Activated naive CD8-positive, alpha-beta T cell treated with anti-CD3 and anti-CD28 coated beads, Interleukin-2, amount 10 ng/mL, durations not matched to agents 7 days and 5 days (primary cell): Measurements from ENCODE around the gene APBA1. TPM values are rescaled to one million over a fixed set of nuclear protein-coding genes. Genes with fewer than 3 reads are reported as not detected.

ENCODE experiments used
- ATAC-seq: fragments of 150-1000 bp; cut with Tn5 transposase; one replicate; pipeline ENCODE4 v1.10.0; 2021; ENCODE audit warnings: low read depth, moderate library complexity
- POLR2A ChIA-PET: fragments of 350-600 bp; sonication (Branson Sonifier 250); formaldehyde crosslinking; loops from one replicate; lab custom pipeline; 2021; ENCODE audit warnings: antibody characterized with exemption; lab: Charles Lee
- DNase-seq: peaks from one replicate; pipeline ENCODE4 v3.0.0; 2021
- H3K27ac Mint-ChIP-seq: one replicate; pipeline ENCODE4 v1.8.0; 2022; ENCODE audit warnings: mild to moderate bottlenecking, mixed read lengths
- H3K27me3 Mint-ChIP-seq: one replicate; pipeline ENCODE4 v1.8.0; 2022; ENCODE audit warnings: mild to moderate bottlenecking, moderate library complexity, mixed read lengths
- H3K36me3 Mint-ChIP-seq: one replicate; pipeline ENCODE4 v1.8.0; 2021; ENCODE audit warnings: mild to moderate bottlenecking, mixed read lengths
- H3K4me1 Mint-ChIP-seq: one replicate; pipeline ENCODE4 v1.8.0; 2021; ENCODE audit warnings: mixed read lengths
- H3K4me3 Mint-ChIP-seq: one replicate; pipeline ENCODE4 v1.8.0; 2022; ENCODE audit warnings: mild to moderate bottlenecking, moderate library complexity, mixed read lengths
- H3K9me3 Mint-ChIP-seq: one replicate; pipeline ENCODE4 v1.8.0; 2021; ENCODE audit warnings: mixed read lengths
- total RNA-seq, 2 experiments: library from RNA; stranded (reverse); gene quantifications; one replicate each; pipeline ENCODE4 v1.2.3, GENCODE V29; 2021

APBA1 gene
- under 1 TPM; 0.11 TPM for total RNA-seq

DNA sequence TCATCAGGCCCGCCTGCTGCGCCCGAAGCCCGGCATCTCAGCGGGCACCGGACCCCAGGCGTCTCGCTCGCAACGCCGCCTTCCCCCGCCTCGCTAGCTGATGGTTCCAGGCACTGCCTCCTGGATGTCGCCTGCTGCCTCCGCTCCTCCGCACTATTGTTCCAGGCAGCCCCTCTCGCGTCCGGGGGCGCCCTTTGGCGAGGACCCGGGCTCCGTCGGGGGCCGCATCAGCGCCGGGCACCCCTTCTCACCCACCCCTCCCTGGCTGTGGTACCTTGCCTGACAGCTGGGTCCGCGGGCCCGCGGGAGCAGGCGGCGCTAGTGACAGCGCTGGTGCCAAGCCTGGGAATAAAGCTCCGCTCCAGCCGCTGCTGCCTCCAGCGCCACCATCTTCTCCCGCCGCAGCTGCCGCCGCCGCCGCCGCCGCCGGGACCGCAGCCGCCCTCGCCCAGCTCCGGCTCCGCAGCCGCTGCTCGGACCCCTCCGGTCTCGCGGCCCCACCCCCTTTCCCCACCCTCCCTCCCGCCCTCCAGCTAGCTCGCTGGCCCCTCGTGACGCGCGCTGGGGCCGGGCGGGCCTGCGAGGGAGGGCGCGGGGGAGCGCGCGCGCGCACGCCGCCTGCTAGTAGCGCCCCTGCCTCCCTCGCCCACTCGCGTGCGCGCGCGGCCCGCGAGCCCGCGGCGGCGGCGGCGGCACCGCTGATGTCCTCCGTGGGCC lies at the start of gene APBA1:
APBA1 (minus strand) TSS at position 493 of the 717 bp plus-strand sequence.
- peak; percentile 40 for ATAC-seq
- no peak within 1 kb of the TSS for H3K27ac Mint-ChIP-seq
- no peaks in the 10 kb centered on the region for H3K36me3 Mint-ChIP-seq
- peaks cover 37% of the 10 kb centered on the region for H3K27me3 Mint-ChIP-seq
- peak; percentile 65 for DNase-seq
- H3K4me3 Mint-ChIP-seq, result peak within 1 kb of the TSS; percentile 79
- POLR2A ChIA-PET, result no interaction called here
- H3K4me1 Mint-ChIP-seq, result peaks cover 4% of the 10 kb centered on the region
- H3K9me3 Mint-ChIP-seq, result no peaks in the 10 kb centered on the region

DNA sequence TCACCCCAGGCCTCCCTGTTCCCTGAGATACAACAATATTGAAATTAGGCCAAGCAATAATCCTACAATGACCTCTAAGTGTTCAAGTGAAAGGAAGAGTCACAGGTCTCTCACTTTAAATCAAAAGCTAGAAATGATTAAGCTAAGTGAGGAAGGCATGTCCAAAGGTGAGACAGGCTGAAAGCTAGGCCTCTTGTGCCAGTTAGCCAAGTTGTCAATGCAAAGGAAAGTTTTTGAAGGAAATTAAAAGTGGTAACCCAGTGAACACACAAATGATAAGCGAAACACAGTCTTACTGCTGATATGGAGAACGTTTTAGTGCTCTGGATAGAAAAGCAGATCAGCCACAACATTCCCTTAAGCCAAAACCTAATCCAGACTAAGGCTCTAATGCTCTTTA lies 47.8 kb upstream of the APBA1 start:
- DNase-seq (no peak), ATAC-seq (no peak)
- Mint-ChIP-seq H3K4me1 (no peaks in the 10 kb centered on the region), H3K4me3 (no peak overlapping the region), H3K9me3 (no peaks in the 10 kb centered on the region), H3K36me3 (peaks cover 50% of the 10 kb centered on the region), H3K27ac (no peak overlapping the region), H3K27me3 (no peaks in the 10 kb centered on the region)
- POLR2A ChIA-PET, result interaction anchor here (1.0 kb wide), 1 partner anchor 40 kb away, joined by 3 read pairs; the partner anchor contains the start of gene PTAR1

DNA sequence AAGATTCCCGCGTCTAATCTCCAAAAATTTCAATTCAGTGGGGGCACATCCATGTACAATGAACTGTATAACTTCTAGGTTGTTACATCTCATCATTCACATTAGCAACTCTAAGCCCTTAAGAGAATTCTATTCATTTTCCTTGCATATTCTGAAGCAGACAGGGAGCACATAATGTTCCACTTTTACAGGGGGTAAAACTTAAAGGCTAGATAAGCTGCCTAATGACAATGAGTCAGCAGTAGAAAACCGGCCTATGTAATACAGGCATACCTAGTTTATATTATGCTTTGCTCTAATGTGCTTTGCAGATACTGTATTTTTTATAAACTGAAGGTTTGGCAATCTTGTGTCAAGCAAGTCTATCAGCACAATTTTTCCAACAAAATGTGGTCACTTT lies 47.2 kb upstream of the APBA1 start:
- ATAC-seq (no peak), DNase-seq (no peak)
- H3K27me3 Mint-ChIP-seq, result no peaks in the 10 kb centered on the region
- POLR2A ChIA-PET, result no interaction called here
- H3K36me3 Mint-ChIP-seq, result peaks cover 50% of the 10 kb centered on the region
- no peak overlapping the region for H3K4me3 Mint-ChIP-seq
- H3K27ac Mint-ChIP-seq, result no peak overlapping the region
- H3K9me3 Mint-ChIP-seq, result no peaks in the 10 kb centered on the region
- H3K4me1 Mint-ChIP-seq, result no peaks in the 10 kb centered on the region

DNA sequence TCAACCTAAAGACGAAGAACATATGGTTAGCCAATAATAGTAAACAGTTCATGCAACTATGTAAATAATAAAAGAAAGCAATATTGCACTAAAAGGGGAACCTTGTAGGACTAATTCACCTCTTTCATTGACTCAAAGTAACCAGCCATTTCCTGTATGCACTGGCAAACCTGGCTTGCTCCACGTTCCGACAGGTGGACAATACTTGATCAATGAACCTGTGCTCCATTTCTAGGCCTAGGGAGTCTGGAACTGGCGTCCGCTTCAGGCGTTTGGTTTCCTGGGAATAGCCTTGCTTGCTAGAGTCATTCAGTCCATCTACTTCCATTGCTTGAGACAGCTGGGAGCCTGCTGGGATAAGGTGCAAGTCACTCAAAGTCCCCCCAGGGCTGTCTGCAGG lies 46.0 kb upstream of the APBA1 start:
- peaks cover 45% of the 10 kb centered on the region for H3K36me3 Mint-ChIP-seq
- no peaks in the 10 kb centered on the region for H3K4me1 Mint-ChIP-seq
- DNase-seq (no peak), ATAC-seq (no peak)
- H3K9me3 Mint-ChIP-seq, result no peaks in the 10 kb centered on the region
- no peak overlapping the region for H3K4me3 Mint-ChIP-seq
- H3K27me3 Mint-ChIP-seq, result no peaks in the 10 kb centered on the region
- POLR2A ChIA-PET, result no interaction called here
- no peak overlapping the region for H3K27ac Mint-ChIP-seq

DNA sequence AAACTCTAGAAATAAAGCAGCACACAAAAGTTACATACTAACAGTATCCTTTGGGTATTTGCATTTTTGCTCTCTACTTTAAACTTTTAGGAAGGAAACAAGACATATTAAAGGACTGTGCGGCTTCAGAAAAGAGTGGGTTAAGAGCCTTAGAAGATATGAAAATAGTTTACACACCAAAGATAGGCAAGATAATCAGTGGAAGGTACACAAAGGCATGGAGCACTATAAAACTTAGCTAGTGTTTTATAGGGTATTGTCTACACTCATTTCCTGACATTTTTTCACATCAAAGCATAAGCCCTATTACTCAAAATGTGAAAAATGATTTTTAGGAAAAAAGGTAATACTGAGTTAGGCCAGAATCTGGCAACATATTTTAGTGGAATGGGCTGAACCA lies 43.7 kb upstream of the APBA1 start:
- Mint-ChIP-seq H3K4me3 (no peak overlapping the region), H3K27me3 (no peaks in the 10 kb centered on the region), H3K9me3 (no peaks in the 10 kb centered on the region), H3K36me3 (peaks cover 30% of the 10 kb centered on the region), H3K4me1 (no peaks in the 10 kb centered on the region), H3K27ac (no peak overlapping the region)
- POLR2A ChIA-PET, result no interaction called here
- no peak for ATAC-seq
- no peak for DNase-seq

DNA sequence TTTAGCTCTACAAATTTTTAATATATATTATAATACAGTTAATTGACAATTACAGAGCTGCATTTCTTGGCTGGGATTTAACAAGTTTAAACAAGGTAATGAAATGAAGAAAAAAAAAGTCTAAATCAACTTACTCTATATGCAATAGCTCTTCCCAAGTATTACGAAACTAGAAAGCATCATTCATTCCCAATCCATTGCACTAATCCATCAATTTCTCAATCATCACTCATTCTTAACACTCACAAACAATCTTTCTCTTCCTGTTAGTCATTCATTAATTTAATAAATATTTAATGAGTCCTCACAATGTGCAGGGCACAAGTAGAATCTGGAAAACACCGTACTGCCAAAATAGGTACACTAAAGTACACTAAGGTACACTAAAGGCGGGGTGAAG lies 42.9 kb upstream of the APBA1 start:
- POLR2A ChIA-PET, result no interaction called here
- no peaks in the 10 kb centered on the region for H3K9me3 Mint-ChIP-seq
- ATAC-seq (no peak), DNase-seq (no peak)
- H3K27ac Mint-ChIP-seq, result no peak overlapping the region
- peaks cover 26% of the 10 kb centered on the region for H3K36me3 Mint-ChIP-seq
- H3K4me1 Mint-ChIP-seq, result no peaks in the 10 kb centered on the region
- H3K27me3 Mint-ChIP-seq, result no peaks in the 10 kb centered on the region
- no peak overlapping the region for H3K4me3 Mint-ChIP-seq

DNA sequence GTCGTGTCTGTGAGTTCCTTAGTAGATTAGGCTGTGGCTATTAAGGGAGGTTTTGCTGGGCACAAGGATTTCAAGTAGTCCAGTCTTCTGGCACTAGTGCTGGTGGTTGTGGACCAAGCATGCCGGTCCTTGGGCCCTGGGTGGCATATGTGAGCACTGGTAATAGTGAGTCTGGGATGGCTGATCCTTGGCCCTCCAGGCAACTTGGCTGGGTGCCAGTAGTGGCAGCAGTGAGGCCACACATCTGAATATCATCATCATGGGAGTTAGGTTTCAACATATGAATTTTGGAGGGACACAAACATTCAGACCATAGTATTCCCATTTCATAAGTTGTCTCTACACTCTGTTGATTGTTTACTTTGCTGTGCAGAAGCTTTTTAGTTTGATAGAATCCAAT lies 25.3 kb upstream of the APBA1 start:
- Mint-ChIP-seq H3K27ac (no peak overlapping the region), H3K27me3 (peaks cover 10% of the 10 kb centered on the region), H3K9me3 (peaks cover 19% of the 10 kb centered on the region), H3K4me1 (no peaks in the 10 kb centered on the region), H3K4me3 (no peak overlapping the region), H3K36me3 (no peaks in the 10 kb centered on the region)
- DNase-seq (no peak), ATAC-seq (no peak)
- POLR2A ChIA-PET, result no interaction called here

DNA sequence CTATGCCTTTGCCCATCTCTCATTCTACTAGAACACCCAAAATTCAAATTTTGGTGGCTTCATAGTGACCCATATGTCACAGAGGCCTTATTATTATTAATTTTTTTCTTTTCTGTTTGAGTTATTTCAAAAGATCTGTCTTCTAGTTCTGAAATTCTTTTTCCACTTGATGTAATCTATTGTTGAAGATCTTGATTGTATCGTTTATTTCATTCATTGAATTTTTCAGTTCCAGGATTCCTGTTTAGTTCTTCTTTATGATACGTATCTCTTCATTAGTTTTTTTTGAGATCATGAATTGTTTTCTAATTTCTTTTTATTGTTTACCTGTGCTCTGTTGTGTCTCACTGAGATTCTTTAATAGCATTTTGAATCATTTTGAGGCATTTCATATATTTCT lies 24.6 kb upstream of the APBA1 start:
- H3K27me3 Mint-ChIP-seq, result peaks cover 13% of the 10 kb centered on the region
- ATAC-seq, result no peak

DNA sequence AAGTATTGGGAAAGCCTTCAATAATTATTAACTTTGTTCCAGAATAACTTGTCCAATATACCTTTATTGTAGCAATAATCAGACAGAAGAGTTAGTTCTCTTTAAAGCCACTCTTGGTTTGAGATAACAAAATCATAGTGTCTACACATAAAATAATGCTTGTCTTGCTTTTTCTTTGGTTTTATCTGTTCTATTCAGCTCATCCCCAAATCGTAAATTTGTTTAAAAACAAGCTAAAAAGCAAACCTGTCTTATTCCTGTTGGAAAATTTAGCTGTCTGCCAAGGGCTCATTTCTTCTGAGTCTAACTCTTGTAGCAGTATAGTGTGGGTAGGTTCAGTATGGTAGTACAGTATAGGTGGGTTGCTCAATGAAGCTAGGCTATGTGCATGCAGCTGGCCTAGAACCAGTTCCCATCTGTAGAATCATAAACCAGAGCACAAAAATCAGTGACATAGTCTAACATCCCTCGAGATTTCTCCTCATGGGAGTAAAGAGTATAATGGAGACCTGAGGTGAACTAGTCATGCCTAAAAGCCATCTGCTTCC lies 17.9 kb upstream of the APBA1 start:
- POLR2A ChIA-PET, result no interaction called here
- no peaks in the 10 kb centered on the region for H3K36me3 Mint-ChIP-seq
- no peak overlapping the region for H3K27ac Mint-ChIP-seq
- H3K4me3 Mint-ChIP-seq, result no peak overlapping the region
- no peaks in the 10 kb centered on the region for H3K4me1 Mint-ChIP-seq
- H3K9me3 Mint-ChIP-seq, result peaks cover 2% of the 10 kb centered on the region
- DNase-seq (no peak), ATAC-seq (no peak)
- H3K27me3 Mint-ChIP-seq, result peaks cover 29% of the 10 kb centered on the region

More for the DNA sequence above, 24.6 kb upstream of the APBA1 start:
- no peak overlapping the region for H3K4me3 Mint-ChIP-seq
- H3K4me1 Mint-ChIP-seq, result no peaks in the 10 kb centered on the region
- DNase-seq, result no peak
- POLR2A ChIA-PET, result no interaction called here
- no peak overlapping the region for H3K27ac Mint-ChIP-seq
- no peaks in the 10 kb centered on the region for H3K36me3 Mint-ChIP-seq
- peaks cover 17% of the 10 kb centered on the region for H3K9me3 Mint-ChIP-seq

DNA sequence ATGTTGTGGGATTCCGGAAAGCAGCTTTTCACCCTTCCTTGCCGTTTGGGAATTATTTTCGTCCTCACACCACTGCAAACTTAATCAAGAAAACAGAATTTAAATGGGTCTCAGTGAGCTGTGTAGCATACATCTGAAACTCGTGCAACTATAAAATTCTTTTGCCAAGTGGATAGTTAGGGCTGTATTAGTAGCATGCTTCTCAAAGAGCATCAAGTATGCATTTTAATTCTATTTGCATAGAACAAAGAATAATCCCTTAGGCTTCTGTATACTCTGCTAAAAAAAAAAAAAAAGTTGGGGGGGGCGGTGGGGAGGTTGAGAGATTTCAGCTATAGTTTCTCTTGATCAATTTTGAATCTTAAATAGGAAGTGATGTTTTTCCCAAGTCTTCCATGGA lies 11.8 kb upstream of the APBA1 start:
- ATAC-seq, result no peak
- Mint-ChIP-seq H3K36me3 (no peaks in the 10 kb centered on the region), H3K27ac (no peak overlapping the region), H3K4me3 (no peak overlapping the region), H3K4me1 (no peaks in the 10 kb centered on the region), H3K9me3 (no peaks in the 10 kb centered on the region), H3K27me3 (peaks cover 5% of the 10 kb centered on the region)
- POLR2A ChIA-PET, result no interaction called here
- DNase-seq, result no peak

DNA sequence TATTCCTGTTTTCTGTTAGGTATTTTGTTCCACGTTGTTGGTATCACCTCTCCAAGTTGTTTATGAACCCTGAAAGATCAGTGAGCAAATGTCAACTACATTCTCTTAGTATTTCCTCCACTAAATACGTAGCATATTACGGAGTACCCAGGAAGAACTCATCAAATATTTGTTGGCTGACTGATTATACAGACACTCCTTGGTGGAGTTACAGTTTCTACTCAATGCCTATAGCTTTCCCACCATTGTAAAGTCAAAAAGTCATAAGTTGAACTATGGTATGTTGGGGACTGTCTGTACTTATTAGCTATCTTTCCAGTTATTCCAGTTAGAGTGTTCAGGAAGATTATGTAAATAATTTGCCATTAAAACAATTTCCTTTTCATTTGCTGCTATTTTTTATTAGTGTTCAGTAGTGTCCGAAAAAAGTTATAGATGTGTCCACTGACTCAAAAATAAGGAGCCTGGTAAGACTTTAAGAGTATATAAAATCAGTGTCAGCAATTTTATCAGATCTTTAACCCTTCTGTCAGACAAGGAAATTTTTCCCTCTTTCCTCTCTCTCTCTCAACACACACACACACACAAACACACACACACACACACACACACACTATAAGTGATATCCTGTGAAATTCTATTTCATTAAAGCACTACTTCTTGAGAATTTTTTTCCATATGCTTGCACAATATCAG lies 6.8 kb upstream of the APBA1 start:
- no peaks in the 10 kb centered on the region for H3K4me1 Mint-ChIP-seq
- no peak overlapping the region for H3K27ac Mint-ChIP-seq
- no peak for DNase-seq
- POLR2A ChIA-PET, result no interaction called here
- no peaks in the 10 kb centered on the region for H3K36me3 Mint-ChIP-seq
- ATAC-seq, result no peak
- no peaks in the 10 kb centered on the region for H3K9me3 Mint-ChIP-seq
- no peak overlapping the region for H3K4me3 Mint-ChIP-seq
- H3K27me3 Mint-ChIP-seq, result peaks cover 19% of the 10 kb centered on the region

DNA sequence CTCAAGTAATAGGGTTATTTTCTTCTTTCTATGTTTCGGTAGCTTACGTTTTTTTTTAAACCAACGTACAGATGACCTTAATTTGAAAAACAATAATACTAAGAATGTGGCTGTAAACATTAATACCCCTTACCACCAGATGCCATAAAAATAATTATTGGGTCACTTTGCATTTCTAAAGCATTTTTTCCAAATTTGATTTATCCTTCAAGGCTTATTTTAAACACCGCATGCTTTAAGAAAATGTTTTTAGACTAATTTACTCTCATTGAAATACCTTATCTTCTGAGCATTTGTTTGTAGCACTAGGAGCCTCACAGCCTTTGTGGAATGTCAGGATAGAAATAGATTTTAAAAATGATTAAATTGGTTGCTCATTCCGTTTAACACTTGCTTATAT lies 5.8 kb upstream of the APBA1 start:
- POLR2A ChIA-PET, result interaction anchor here (0.7 kb wide), 1 partner anchor 82 kb away, joined by 3 read pairs; no protein-coding TSS in a partner anchor
- ATAC-seq (no peak), DNase-seq (no peak)
- no peaks in the 10 kb centered on the region for H3K36me3 Mint-ChIP-seq
- H3K27ac Mint-ChIP-seq, result no peak overlapping the region
- no peak overlapping the region for H3K4me3 Mint-ChIP-seq
- no peaks in the 10 kb centered on the region for H3K9me3 Mint-ChIP-seq
- H3K27me3 Mint-ChIP-seq, result peaks cover 22% of the 10 kb centered on the region
- H3K4me1 Mint-ChIP-seq, result peaks cover 1% of the 10 kb centered on the region

DNA sequence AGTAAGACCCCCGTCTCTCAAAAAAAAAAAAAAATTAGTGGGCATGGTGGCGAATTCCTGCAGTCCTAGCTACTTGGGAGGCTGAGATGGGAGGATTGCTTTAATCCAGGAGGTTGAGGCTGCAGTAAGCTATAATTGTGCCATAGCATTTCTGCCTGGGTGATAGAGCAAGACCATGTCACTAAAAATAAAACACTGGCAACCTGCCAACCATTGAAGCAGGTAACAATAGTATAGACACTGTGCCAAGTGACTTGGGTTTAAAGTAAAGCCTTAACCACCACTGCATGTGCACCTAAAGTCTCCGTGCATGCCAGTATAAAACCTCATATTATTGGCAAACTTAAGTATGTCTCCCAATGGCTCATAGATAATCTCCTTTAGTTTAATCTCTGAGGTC lies 3.4 kb upstream of the APBA1 start:
- Mint-ChIP-seq H3K27me3 (peaks cover 34% of the 10 kb centered on the region), H3K36me3 (no peaks in the 10 kb centered on the region), H3K4me3 (no peak overlapping the region), H3K27ac (no peak overlapping the region), H3K9me3 (no peaks in the 10 kb centered on the region), H3K4me1 (peaks cover 4% of the 10 kb centered on the region)
- DNase-seq (no peak), ATAC-seq (no peak)
- POLR2A ChIA-PET, result no interaction called here
